ENCODE data around the gene C10orf90.

DNA sequence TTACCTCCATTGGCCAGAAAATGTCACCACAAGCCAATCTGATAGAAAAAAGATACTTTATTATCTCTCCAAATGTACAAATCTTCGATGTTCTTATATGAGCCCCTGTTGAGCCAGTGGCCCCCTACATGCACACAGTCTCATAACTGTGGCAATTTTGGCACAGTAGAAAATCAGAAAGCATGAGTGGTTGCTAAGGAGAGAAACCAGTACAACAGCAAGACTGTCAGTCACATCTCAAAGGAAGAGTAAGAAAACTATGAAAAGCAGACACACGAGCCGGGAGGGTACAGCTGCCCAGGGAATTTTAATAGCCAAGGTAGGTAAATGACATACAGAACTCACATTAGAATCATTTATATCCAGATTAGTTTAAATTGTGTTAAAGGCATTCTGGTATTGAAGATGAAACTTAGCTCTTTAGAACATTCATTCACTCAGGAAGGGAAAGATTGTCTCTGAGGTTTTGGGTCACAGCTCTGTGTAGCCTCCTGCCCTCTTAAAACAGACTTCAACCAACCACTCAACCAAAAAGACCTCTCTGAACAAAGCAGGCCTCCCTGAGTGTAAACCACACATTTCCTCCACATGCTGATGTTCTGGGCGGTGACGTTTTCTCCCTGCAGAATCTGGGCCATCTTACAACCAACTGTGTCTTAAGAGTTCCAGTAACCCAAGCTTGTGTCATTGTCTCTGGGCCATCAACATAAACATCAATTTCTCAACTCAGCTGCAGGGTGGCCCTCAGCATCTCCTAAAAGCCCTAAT, 201.4 kb downstream of the C10orf90 start:
- TF ChIP-seq POLR2AphosphoS5 (IDR thresholded peaks at IDR 0.05; ENCODE audit: borderline replicate concordance, low read depth, low read length), result no peak
- TF ChIP-seq EZH2 (IDR thresholded peaks at IDR 0.05), result no peak
